ENCODE results near the gene SMAD4. TPM values are rescaled to one million over a fixed set of nuclear protein-coding genes. Genes with fewer than 3 reads are reported as not detected.

The SMAD4 gene
- total RNA-seq, 1 experiment from 2014 or later = 172 TPM

- no peak overlapping the region for H3K4ac ChIP-seq (ENCODE audit: low read depth, low read length)
- H3K4me1 ChIP-seq (ENCODE audit: insufficient read depth, low read length) = no peaks in the 10 kb centered on the region; the same call in 1 of the 2 replicates
- H4K8ac ChIP-seq (replicated peaks; ENCODE audit: insufficient read length, low read depth, low read length) = no peak overlapping the region
- H2BK5ac ChIP-seq (ENCODE audit: insufficient read length, low read length) = no peak overlapping the region
- DNase-seq = no peak
- Mint-ChIP-seq H3K4me3 (no peak overlapping the region), H3K36me3 (ENCODE audit: insufficient read depth in 1 of 3, low read depth in 3 of 3) (peaks cover 8 to 26% (median 19%) of the 10 kb centered on the region in 3 experiments), H3K27me3 (ENCODE audit: low read depth) (peaks cover 1% of the 10 kb centered on the region; the same call in 1 of the 2 replicates), H3K9me3 (peaks cover 16 to 29% of the 10 kb centered on the region in 2 experiments), H3K27ac (no peak overlapping the region), H3K4me1 (peaks cover 15 to 18% of the 10 kb centered on the region in 2 experiments)
- no peak overlapping the region for H4K5ac ChIP-seq (ENCODE audit: insufficient read length, low read depth, low read length)
- no peak overlapping the region for H3K9ac ChIP-seq (ENCODE audit: extremely low read depth, insufficient read length, low read length)
- no peaks in the 10 kb centered on the region for H3K9me3 ChIP-seq (ENCODE audit: control insufficient read depth, low read depth, low read length)
- no peak overlapping the region for H3K27ac ChIP-seq (ENCODE audit: insufficient read length, low read depth, low read length)
- H3K23me2 ChIP-seq (ENCODE audit: insufficient read length, low read depth, low read length, poor library complexity, severe bottlenecking) = no peaks in the 10 kb centered on the region
- H2AK5ac ChIP-seq (ENCODE audit: insufficient read length, low read length) = no peak overlapping the region
- no peak overlapping the region for H3K4me2 ChIP-seq (ENCODE audit: insufficient read depth, insufficient read length, low read length)
- no peak overlapping the region for H2BK120ac ChIP-seq (ENCODE audit: low read depth, low read length, poor library complexity, severe bottlenecking)
- no peak overlapping the region for H3K23ac ChIP-seq (ENCODE audit: insufficient read length, low read depth, low read length)
- TF ChIP-seq CTCF (conservative IDR thresholded peaks at IDR 0.05) = no peak
- no peak overlapping the region for H2BK20ac ChIP-seq (ENCODE audit: low read depth, low read length, poor library complexity, severe bottlenecking)
- H3K79me2 ChIP-seq (ENCODE audit: insufficient read depth, low read length) = no peaks in the 10 kb centered on the region
- no CpG with 5 or more reads among the region's 7 CpGs for WGBS (ENCODE audit: extremely low coverage, insufficient read length, low lambda C conversion rate)
- no peak overlapping the region for H2BK12ac ChIP-seq (ENCODE audit: insufficient read length, low read depth, low read length)
- H3K56ac ChIP-seq (ENCODE audit: insufficient read length, low read depth, low read length) = no peak overlapping the region
- no peaks in the 10 kb centered on the region for H3K27me3 ChIP-seq (ENCODE audit: insufficient read depth, low read length)
- H3K18ac ChIP-seq (ENCODE audit: insufficient read length, low read depth, low read length) = no peak overlapping the region
- H2BK15ac ChIP-seq (ENCODE audit: low read depth, low read length) = no peak overlapping the region
- no peak overlapping the region for H3K14ac ChIP-seq (ENCODE audit: insufficient read depth, low read length)
- H4K91ac ChIP-seq (ENCODE audit: insufficient read length, low read depth, low read length) = no peak overlapping the region
- H3T11ph ChIP-seq (ENCODE audit: low read length) = no peak overlapping the region
- no peaks in the 10 kb centered on the region for H4K20me1 ChIP-seq (ENCODE audit: control insufficient read depth, insufficient read depth, insufficient read length)
- H2AFZ ChIP-seq (ENCODE audit: low read length) = no peak overlapping the region
- H3K79me1 ChIP-seq (ENCODE audit: insufficient read depth, low read depth, low read length, poor library complexity, severe bottlenecking) = no peaks in the 10 kb centered on the region
These were observed 93.0 kb downstream of the SMAD4 start for GRCh38 chr18:51123046-51123395.

Measured in H9 (cell line).